HG03097 (cell line): ENCODE data around the gene DRC1.

Source experiments
- ATAC-seq: cut with Tn5 transposase; IDR thresholded peaks from one replicate; pipeline ENCODE4 v1.9.1; 2021; ENCODE audit not compliant: unreplicated experiment, low FRiP score

DRC1 gene

GRCh38 chr2:26442301-26442700 lies 40.6 kb downstream of the DRC1 start:
- ATAC-seq, result no peak

- no peak for ATAC-seq
Measured at GRCh38 chr2:26442707-26443106, 41.0 kb downstream of the DRC1 start.

- no peak for ATAC-seq
Measured at GRCh38 chr2:26444236-26444635, 42.5 kb downstream of the DRC1 start.

GRCh38 chr2:26448651-26449050 lies 46.9 kb downstream of the DRC1 start:
- ATAC-seq, result no peak

GRCh38 chr2:26449278-26450030 lies 47.7 kb downstream of the DRC1 start:
- ATAC-seq, result no peak

GRCh38 chr2:26450031-26450635 lies 48.4 kb downstream of the DRC1 start:
- no peak for ATAC-seq

GRCh38 chr2:26451700-26452099 lies 50.0 kb downstream of the DRC1 start:
- ATAC-seq, result no peak

GRCh38 chr2:26453421-26454329 lies 52.0 kb downstream of the DRC1 start:
- ATAC-seq, result no peak

GRCh38 chr2:26454561-26455001 lies 52.9 kb downstream of the DRC1 start:
- no peak for ATAC-seq

- ATAC-seq, result no peak
Measured at GRCh38 chr2:26455037-26455669, 53.4 kb downstream of the DRC1 start.

- no peak for ATAC-seq
Measured at GRCh38 chr2:26455670-26456439, 54.1 kb downstream of the DRC1 start.

GRCh38 chr2:26456440-26457250 lies 54.9 kb downstream of the DRC1 start:
- no peak for ATAC-seq

GRCh38 chr2:26457251-26457666 lies 55.5 kb downstream of the DRC1 start:
- ATAC-seq, result no peak

- no peak for ATAC-seq
Measured at GRCh38 chr2:26457695-26458364, 56.1 kb downstream of the DRC1 start.

GRCh38 chr2:26458365-26459042 lies 56.8 kb downstream of the DRC1 start:
- no peak for ATAC-seq

GRCh38 chr2:26459991-26460612 lies 58.4 kb downstream of the DRC1 start:
- no peak for ATAC-seq

GRCh38 chr2:26460613-26461031 lies 58.9 kb downstream of the DRC1 start:
- no peak for ATAC-seq

GRCh38 chr2:26461601-26462023 lies 59.9 kb downstream of the DRC1 start:
- ATAC-seq, result no peak
